NCI-H1930 (cell line): Measurements from ENCODE around the gene SERPINB1.
"Not testable (repeated sequence)": the region's sequence is repeated elsewhere in the genome, so short reads cannot be mapped to it uniquely, and the experiment has no call there.

Experiments
- DNase-seq, 2 experiments: peaks; one replicate each; lab custom pipeline; 2025; lab: John Stamatoyannopoulos, UW

SERPINB1 gene

DNA sequence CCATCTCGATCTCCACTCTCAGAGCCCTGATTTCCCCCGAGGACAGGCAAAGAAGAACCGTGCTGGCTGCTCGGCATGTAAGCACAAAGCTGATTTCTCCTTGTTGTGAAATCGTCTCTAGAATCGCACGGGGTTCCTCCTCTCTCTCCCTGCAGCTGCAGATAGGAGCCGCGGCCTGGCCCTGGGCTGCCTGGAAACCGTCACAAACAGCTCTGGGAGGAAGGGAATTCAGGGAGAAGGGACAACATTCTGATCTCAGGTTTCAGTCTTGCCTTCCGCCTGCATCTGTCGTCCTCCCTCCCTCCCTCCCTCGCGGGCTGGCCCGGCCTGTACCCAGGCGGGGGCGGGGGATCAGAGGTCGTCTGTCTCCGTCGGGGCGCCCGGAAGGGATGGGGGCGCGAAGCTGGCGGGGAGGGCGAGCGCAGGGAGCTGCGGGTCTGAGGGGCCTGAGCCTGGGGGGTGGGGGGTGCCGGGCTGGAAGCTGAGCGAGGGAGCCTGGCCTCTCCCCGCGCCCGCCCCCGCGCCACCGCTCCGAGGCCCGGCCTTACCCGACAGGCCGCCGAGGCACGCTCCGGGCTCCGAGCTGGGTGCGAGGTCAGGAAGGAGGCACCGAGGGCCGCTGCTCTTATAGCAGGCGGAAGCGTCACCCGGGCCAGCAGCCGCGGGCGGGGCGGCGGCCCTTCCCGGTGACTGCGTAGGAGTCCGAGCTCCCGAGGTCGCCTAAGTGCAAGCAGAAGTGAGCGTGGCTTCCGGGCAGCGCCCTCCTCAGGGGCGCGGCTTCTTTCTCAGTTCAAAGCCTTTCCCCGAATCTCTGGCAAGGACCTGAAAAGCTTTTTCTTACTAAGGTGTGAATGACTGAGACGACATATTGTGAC is at the start of gene SERPINB1:
SERPINB1 (minus strand) TSS at position 600 of the 875 bp plus-strand sequence. CDS start 1,277 bp downstream, outside the sequence.
- DNase-seq, result no peak

DNA sequence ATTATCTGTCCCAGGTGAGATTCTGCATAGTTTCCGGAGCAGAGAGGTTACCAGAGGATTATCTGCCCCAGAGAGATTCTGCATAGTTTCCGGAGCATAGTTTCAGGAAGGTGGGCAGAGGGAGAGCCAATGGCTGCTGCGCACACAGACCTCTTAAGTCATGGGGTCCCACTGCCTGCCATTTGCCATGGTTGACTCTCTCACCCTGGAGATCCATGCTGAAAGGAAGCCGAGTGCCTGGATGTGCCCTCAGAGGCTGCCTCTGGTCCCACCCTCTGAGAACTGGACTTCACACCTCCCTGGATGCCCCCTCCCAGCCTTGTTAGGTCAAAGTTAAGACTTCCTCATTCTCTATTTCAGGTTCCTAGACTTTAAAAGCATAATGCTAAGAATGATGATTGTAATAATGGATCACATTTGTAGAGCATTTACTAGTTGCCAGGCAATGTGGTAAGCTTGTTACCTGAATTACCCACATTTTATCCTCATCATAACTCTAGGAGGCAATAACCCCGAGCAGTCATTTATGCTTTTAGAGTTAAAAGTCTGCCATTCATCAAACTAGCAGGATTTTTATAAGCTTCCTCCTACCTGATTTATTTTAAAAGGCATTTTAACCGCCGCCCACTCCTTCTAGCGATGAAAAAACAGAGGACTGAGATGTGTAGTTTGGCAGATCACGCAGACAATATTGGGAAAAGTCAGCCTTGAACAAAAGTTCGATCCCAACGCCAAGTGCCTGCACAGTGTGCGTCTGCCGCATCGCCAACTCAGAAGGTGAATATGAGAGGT is 49.5 kb upstream of the SERPINB1 start:
- no peak for DNase-seq

DNA sequence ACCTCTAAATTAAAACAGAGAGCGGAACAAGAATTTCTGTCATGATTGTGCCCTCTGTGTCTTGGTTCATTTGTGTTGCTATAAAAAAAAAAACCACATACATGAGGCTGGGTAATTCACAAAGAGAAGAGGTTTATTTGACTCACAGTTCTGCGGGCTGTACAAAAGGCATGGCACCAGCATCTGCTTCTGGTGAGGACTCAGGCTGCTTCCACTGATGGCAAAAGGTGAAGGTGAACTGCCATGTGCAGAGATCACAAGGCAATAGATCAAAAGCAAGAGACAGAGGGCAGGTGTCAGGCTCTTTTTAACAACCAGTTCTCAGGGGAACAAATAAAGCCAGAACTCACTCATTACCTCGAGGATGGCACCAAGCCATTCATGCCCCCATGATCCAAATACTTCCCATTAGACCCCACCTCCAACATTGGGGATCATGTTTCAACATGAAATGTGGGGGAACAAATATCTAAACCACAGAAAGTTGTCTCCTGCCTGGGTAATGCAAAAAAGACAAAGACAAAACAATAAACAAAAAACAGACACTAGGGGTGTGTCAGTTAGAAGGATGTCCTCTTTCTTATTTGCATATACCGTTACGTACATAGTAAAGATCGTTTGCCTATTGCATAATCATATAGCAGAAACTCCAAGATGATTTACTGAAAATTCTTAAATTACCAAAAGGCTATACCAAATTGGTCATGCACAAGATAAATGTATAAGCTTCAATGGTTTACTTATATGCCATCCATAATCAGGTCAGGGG is 44.5 kb upstream of the SERPINB1 start:
- no peak for DNase-seq

DNA sequence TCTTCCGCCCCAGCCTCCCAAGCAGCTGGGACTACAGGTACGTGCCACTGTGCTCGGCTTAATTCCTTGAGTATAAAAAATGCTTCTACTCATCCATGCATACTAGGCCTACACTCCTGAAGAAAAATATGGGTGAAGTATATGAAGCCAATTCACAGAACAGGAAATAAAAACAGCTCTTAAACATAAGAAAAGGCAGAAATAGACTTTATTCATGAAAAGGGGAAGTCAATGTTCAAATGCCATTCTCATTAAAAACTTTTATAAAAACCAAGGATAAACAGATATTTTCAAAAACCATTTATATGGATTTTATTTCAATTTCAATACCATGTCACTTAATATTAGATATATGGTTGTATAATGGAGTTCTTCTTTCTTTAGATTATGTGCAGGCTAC is 43.1 kb upstream of the SERPINB1 start:
- no peak for DNase-seq

DNA sequence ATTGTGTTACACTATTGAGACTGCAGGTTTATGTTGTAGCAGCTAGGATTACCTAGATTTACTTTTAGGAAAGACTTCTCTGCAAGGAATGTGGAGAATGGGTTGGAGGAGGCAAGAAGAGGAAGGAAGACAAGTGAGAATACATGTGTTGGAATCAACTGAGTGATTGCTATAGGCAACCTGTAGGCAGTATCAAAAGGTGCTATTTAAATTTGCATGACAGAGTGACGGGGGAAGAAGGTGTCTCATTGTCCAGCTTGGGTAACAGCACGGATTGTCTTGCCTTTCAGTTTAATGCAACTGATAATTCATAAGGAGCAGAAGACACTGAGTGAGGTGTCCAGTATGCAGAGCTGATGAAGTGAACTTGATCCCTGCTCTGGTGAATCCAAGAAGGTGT is 42.0 kb upstream of the SERPINB1 start:
- DNase-seq, result no peak

DNA sequence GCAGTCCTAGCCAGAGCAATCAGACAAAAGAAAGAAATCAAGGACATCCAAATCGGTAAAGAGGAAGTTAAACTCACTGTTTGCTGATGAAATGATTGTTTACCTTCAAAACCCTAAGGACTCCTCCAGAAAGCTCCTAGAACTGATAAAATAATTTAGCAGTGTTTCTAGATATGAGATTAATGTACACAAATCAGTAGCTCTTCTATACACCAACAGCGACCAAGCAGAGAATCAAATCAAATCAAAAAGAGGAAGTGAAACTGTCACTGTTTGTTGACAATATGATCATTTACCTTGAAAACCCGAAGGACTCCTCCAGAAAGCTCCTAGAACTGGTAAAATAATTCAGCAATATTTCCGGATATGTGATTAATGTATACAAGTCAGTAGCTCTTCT is 39.8 kb upstream of the SERPINB1 start:
- DNase-seq, result no peak

DNA sequence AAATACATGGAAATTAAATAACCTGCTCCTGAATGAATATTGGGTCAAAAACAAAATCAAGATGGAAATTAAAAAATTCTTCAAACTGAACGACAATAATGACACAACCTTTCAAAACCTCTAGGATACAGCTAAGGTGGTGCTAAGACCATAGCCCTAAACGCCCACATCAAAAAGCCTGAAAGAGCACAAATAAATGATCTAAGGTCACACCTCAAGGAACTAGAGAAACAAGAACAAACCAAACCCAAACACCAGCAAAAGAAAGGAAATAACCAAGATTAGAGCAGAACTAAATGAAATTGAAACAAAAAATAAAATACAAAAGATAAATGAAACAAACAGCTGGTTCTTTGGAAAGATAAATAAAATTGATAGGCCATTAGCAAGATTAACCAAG is 38.5 kb upstream of the SERPINB1 start:
- DNase-seq, result not testable (repeated sequence)

DNA sequence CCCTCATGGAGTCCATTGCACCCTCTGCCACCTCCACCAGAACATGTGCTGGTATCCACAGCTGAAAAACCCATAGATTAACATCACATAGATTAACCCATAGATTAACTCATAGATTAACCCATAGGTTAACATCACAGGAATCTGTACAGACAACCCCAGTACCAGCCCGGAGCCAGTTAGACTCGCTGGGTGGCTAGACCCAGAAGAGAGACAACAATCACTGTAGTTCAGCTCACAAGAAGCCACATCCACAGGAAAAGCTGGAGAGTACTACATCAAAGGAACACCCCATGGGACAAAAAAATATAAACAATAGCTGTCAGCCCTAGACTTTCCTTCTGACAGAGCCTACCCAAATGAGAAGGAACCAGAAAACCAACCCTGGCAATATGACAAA is 36.3 kb upstream of the SERPINB1 start:
- DNase-seq, result no peak

DNA sequence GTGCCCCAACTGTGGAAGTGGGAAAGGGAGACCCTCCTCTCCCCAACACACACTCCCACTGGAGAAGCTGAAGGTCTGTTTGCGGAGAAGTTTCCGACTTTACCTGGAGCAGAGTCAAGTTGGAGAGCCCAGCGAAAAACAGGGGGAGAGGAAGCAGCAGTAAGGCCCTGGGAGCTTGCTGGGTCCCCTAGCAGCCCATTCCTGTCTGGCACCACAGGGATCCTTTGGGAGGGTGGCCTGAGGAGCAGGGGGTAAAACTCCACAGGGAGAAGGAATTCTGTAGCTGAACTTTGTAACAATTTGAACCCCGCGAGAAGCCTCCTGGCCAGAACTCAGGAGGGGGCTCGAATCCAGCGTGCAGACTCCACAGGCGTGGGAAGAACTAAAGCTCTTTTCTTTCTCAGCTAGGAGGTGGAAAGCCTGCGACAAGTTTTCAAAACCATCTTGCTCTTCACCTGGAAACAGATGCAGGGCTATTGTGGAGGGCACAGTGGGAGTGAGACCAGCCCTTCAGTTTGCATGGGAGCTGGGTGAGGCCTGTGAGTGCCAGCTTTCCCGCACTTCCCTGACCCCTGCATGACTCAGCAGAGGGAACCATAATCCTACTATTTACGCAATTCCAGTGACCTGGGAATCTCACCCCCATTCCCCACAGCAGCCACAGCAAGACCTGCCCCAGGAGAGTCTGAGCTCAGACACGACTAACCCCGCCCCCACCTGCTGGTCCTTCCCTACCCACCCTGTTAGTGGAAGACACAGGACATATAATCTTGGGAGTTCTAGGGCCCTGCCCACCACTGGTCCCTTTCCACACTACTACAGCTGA is 35.6 kb upstream of the SERPINB1 start:
- DNase-seq, result no peak

DNA sequence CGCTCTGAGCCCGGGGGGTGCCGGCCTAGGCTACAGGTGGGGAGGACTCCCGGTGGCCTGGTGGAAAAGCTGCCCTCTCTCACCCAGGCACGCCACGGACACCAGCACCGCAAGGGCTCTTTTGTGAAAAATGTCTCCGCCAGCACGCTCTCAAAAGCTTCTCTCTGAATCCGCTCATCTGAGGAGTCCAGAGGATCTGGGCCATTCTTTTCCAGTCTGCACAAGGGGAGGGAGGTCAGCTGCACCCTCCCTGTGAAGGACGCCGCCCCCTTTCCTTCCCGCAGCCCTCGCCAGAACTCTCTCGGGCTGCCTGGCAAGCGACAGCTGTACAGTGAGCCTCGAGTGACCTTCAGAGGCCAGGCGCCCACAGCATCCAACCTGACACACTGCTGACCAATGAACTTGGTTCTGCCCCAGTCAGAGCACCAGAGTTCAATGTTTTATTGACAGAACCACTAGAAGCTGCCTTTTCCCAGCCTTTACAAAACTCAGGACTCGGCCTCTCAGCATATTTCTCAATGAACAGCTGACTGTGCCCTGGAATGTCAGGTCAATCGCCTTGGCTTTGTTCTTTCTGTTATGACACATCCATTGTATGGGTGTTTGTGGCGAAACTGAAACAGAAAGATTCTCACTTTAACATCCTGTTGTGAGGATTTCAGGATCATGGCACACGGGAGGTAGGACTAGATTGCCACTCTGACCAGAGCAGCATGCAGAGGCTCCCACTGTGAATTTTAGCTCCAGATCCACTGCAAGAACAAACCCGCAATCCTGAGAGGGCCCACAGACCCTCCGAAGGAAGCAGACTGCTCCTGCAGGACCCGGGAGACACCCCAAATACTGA is 34.8 kb upstream of the SERPINB1 start:
- DNase-seq, result no peak

DNA sequence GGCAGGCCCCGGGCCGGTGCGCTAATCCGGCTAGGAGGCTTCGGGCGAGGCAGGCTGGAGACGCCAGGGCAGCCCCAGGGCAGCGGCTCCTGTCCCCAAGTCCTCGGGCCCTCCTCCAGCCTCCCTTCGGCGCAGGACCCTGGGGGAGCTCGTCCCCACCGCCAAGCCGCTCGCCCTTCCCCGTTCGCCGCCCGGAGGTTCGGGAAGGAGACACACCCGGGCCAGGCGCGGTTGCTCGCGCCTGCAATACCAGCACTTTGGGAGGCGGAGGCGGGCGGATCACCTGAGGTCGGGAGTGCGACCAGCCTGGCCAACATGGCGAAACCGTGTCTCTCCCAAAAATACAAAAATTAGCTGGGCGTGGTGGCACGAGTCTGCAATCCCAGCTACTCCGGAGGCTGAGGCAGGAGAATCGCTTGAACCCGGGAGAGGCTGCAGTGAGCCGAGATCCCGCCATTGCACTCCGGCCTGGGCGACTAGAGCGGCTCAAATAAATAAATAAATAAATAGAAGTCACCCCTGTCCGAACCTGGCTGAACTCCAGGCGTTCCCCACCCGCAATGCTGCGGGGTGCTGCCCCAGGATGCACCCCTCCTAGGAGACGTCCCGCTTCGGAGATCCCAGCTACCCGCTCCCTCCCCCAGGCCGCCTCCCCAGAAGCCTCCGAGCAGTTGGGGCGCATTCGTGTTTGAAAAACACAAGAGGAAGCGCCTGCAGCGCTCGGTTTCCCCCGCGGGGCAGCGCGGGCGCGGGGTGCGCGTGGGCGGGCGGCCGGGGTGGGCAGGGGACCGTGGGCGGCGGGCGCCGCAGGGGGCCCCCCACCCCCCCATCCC is 33.9 kb upstream of the SERPINB1 start:
- no peak for DNase-seq

DNA sequence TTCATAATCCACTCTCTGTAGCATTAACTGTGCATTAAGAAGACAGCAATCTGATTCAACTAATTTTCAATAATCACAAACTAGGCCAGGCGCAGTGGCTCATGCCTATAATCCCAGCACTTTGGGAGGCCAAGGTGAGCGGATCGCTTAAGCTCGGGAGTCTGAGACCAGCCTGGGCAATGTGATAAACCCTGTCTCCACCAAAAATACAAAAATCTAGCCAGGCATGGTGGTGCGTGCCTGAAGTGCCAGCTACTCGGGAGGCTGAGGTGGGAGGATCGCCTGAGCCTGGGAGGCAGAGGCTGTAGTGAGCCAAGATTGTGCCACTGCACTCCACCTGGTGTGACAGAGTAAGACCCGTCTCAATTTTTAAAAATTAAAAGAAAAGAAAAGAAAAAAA is 32.0 kb upstream of the SERPINB1 start:
- DNase-seq, result no peak

DNA sequence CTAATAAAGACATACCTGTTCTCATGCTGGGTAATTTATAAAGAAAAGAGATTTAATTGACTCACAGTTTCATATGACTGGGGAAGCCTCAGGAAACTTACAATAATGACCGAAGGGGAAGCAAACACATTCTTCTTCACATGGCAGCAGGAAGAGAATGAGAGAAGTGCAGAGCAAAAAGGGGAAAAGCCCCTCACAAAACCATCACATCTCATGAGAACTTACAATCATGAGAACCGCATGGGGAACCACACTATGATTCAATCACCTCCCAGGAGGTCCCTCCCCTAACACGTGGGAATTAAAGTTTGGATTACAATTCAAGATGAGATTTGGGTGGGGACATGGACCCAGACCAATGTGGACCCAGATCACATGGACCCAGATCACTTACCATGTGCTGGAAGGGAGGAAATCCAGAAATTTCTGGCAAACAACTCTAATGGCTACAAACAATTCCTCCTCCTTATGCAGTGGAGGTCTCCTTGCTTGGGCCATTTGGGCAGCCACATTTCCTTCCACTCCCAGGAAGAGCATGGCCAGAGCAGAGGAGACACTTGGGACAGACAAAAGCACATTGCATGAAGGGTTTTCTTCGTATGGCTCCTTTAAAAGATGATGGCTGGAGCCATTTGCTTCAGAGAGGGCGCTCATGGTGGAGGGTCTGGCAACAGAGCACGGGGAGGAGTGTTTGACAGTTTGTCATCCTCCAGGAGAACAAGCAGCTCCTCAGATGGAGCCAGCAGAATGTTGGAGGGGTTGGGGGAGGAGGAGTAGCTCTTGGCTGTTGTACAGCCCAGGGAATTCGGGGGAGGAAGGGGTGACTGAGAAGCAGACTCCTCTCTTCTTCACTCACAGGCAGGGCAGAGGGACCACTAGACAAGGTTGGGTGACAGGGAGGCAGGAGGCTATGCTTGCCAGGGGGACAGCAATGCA is 31.0 kb upstream of the SERPINB1 start:
- no peak for DNase-seq

DNA sequence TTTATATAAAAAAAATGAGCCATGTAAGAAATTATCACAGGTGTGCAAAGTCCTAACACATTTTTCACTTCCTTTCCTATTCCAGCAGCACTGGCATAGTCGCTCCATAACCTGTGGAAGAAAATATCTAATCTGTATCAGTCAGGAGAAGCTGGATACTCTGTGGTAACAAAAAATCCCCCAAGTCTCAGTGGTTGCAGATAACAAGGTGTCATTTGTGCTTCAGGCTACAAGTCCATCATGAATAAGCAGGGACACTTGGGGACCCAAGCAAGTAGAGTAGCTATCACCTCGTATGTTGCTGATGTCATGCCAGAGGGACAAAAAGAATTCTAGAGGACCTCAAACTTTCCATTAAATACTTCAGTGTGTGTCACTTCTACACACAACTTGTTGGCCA is 30.3 kb upstream of the SERPINB1 start:
- DNase-seq, result no peak

DNA sequence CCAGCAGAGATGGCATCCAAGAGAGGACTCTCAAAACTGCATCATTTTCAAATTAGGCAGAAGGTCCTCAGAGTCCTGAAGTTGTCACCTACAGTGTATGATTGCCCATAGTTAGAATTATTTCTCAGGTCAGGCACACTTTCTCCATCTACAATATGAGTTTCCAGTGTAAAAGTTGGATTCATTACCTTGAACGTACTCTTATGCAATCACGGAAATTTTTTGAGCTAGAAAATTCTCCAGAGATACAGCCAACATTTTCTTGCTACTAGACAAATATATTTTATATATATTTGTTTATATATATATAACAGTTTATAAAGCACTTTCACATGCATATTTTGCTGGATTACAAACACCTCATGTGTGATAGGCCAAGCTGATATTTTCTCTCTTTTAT is 29.4 kb upstream of the SERPINB1 start:
- no peak for DNase-seq

DNA sequence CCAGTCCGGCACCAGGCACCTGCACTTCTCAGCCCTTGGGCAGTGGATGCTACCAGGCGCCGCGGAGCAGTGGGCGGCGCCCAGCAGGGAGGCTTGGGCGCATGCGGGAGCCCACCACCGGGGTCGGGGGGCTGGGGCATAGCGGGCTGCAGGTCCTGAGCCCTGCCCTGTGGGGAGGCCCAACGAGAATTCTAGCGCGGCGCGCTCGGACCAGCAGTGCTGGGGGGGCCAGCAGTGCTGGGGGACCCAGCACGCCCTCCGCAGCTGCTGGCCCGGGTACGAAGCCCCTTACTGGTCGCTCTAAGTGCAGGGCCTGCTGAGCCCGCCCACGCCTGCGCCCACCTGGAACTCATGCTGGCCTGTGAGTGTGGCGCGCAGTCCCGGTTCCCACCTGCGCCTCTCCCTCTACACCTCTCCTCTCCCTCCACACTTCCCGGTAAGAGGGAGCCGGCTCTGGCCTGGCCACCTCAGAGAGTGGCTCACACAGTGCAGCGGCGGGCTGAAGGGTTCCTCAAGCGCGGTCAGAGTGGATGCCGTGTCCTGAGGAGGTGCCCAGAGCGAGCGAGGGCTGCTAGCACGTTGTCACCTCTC is 28.5 kb upstream of the SERPINB1 start:
- no peak for DNase-seq

DNA sequence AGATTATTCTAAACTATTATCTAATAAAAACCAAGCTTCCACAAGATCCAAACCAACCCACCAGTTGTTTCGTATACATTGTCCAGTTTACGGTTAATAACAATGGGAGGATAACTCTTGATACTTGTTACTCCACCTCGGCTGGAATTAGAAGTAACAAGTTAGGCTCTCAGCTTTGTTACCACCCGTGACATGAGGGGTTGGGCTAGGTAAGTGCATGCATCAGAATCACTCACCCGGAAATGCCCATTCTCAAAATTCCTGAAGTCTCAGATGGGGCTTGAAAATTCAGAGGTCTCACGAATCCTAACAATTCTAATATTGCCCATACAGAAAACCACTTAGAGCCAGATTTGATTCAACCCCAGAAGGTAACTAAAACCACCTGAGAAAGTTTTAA is 27.0 kb upstream of the SERPINB1 start:
- DNase-seq, result no peak

DNA sequence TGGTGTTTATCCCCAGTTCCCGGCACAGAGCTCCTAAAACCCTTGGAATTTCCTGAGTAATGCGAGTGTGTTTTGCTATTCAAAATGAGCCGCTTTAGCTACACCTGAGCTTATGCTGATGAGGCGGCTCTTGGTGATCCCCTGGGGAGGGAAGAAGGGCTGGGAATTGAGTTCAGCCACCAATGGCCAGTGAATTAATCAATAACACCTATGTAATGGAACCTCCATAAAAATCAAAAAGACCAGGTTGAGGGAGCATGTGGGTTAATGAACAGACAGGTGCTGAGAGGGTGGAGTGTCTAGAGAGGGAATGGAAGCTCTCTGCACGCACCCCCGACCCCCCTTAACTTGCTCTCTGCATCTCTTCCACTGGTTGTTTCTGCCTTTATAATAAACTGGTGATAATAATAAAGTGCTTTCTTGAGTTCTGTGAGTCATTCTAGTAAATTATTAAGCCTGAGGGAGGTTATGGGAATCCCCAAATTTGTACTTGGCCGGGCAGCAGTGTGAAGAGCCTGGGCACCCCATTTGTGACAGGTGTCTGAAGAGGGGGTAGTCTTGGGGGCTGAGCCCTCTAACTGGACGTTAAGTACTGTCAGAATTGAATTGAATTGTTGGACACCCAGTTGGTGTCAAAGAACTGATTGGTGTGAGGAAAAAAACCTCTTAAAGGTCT is 24.6 kb upstream of the SERPINB1 start:
- no peak for DNase-seq
